MCF 10A (cell line): ENCODE results near the gene CCDC92B. TPM values are rescaled to one million over a fixed set of nuclear protein-coding genes. Genes with fewer than 3 reads are reported as not detected.

ENCODE experiments used
- BruUV-seq: library from RNA; stranded (reverse); fragments of 400-500 nt; replicated peaks from 2 replicates; lab custom pipeline; 2021; lab: Mats Ljungman, UMichigan
- CTCF ChIA-PET: fragments of 300-600 bp; sonication (Branson Sonifier 250); formaldehyde crosslinking; extraction: SDS; loops from one replicate; lab custom pipeline; 2021; ENCODE audit warnings: antibody characterized with exemption, inconsistent platforms; lab: Yijun Ruan, JAX
- POLR2A ChIA-PET: fragments of 300-600, 350-650 bp; sonication (Branson Sonifier 250); formaldehyde crosslinking; extraction: SDS; loops from one replicate; lab custom pipeline; 2020; ENCODE audit warnings: antibody characterized with exemption, inconsistent platforms; lab: Yijun Ruan, JAX
- DNase-seq: peaks from one replicate; pipeline ENCODE4 v3.0.0-alpha.2; 2018; ENCODE audit not compliant: unreplicated experiment
- H3K27ac Mint-ChIP-seq: one replicate; pipeline ENCODE4 v1.8.0; 2022; ENCODE audit warnings: mild to moderate bottlenecking, low read depth, mixed read lengths; ENCODE audit not compliant: unreplicated experiment
- H3K27me3 Mint-ChIP-seq: one replicate; pipeline ENCODE4 v1.8.0; 2022; ENCODE audit warnings: mixed read lengths; ENCODE audit not compliant: insufficient read depth, unreplicated experiment
- H3K36me3 Mint-ChIP-seq: one replicate; pipeline ENCODE4 v1.8.0; 2022; ENCODE audit warnings: mild to moderate bottlenecking, moderate library complexity, mixed read lengths; ENCODE audit not compliant: insufficient read depth, unreplicated experiment
- H3K4me1 Mint-ChIP-seq: one replicate; pipeline ENCODE4 v1.8.0; 2022; ENCODE audit warnings: mixed read lengths; ENCODE audit not compliant: insufficient read depth, unreplicated experiment
- H3K4me3 Mint-ChIP-seq: one replicate; pipeline ENCODE4 v1.8.0; 2022; ENCODE audit warnings: mild to moderate bottlenecking, moderate library complexity, mixed read lengths; ENCODE audit not compliant: unreplicated experiment
- H3K9me3 Mint-ChIP-seq: one replicate; pipeline ENCODE4 v1.8.0; 2022; ENCODE audit warnings: mixed read lengths; ENCODE audit not compliant: unreplicated experiment
- intact Hi-C: fragments of 100-400 bp; cut with micrococcal nuclease; formaldehyde crosslinking; loops from 2 replicates; pipeline ENCODE4 v1.14.1; 2022
- total RNA-seq: library from RNA; stranded (reverse); gene quantifications from 2 replicates; pipeline ENCODE4 v1.2.3, GENCODE V29; 2022
- TF ChIP-seq, protein P1 (sequence below): fragments of 200-600 bp; IDR thresholded peaks from one replicate; pipeline ENCODE4 v1.8.0; 2022; ENCODE audit warnings: antibody characterized with exemption, mild to moderate bottlenecking; ENCODE audit not compliant: unreplicated experiment

Gene CCDC92B
- total RNA-seq, 1 experiment from 2014 or later, result not detected

DNA sequence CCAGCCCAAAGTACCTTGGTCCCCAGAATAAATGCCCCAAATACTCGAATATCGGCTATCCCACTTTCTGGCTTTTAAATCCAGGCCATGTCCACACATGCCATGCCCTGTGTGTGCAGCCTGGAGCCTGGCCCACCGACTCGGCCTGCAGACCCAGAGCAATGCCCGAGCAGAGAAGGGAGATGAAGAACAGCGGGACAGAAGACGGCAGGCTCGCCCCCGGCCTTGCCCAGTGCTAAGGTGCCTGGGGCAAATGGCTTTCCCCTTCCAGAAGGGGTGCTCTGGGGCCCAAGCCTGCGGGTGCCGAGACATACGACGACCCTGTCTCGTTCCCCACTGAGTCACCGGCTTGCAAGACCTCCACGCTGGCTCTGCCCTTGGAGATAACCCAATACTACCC lies 45.8 kb downstream of the CCDC92B start:
- TF ChIP-seq, protein P1, sequence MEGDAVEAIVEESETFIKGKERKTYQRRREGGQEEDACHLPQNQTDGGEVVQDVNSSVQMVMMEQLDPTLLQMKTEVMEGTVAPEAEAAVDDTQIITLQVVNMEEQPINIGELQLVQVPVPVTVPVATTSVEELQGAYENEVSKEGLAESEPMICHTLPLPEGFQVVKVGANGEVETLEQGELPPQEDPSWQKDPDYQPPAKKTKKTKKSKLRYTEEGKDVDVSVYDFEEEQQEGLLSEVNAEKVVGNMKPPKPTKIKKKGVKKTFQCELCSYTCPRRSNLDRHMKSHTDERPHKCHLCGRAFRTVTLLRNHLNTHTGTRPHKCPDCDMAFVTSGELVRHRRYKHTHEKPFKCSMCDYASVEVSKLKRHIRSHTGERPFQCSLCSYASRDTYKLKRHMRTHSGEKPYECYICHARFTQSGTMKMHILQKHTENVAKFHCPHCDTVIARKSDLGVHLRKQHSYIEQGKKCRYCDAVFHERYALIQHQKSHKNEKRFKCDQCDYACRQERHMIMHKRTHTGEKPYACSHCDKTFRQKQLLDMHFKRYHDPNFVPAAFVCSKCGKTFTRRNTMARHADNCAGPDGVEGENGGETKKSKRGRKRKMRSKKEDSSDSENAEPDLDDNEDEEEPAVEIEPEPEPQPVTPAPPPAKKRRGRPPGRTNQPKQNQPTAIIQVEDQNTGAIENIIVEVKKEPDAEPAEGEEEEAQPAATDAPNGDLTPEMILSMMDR, result no peak
- no peak for DNase-seq
- Mint-ChIP-seq H3K4me3 (no peak overlapping the region), H3K4me1 (peaks cover 10% of the 10 kb centered on the region), H3K27ac (peak overlapping the region; percentile 35), H3K36me3 (peaks cover 46% of the 10 kb centered on the region), H3K27me3 (no peaks in the 10 kb centered on the region), H3K9me3 (no peaks in the 10 kb centered on the region)
- POLR2A ChIA-PET, result no interaction called here
- CTCF ChIA-PET, result no interaction called here
- no TSS peak for BruUV-seq
- intact Hi-C loops, result no loop called here

DNA sequence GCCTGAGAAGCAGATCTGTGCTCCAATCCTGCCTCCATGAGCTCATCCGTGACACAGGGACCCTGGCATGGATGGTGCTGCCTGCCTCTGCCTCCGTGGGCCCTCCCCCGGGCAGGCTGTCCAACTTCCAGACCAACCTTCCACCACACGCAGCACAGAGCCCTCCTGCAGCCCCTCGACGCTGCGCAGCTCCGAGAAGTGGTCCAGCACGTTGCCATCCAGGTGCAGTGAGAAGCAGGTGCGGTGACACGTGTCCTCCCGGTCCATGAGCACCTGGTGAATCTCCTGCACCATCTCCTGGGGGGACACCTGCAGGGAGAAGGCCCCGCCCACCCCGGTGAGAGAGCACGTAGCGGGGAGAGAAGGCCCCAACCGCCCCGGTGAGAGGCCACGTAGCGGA lies 46.3 kb downstream of the CCDC92B start:
- POLR2A ChIA-PET, result no interaction called here
- CTCF ChIA-PET, result no interaction called here
- H3K27me3 Mint-ChIP-seq, result no peaks in the 10 kb centered on the region
- H3K9me3 Mint-ChIP-seq, result no peaks in the 10 kb centered on the region
- H3K4me3 Mint-ChIP-seq, result no peak overlapping the region
- TF ChIP-seq, protein P1, result no peak
- BruUV-seq, result no TSS peak
- intact Hi-C loops, result no loop called here
- no peak for DNase-seq
- peaks cover 10% of the 10 kb centered on the region for H3K4me1 Mint-ChIP-seq
- H3K36me3 Mint-ChIP-seq, result peaks cover 51% of the 10 kb centered on the region
- peak overlapping the region; percentile 35 for H3K27ac Mint-ChIP-seq

DNA sequence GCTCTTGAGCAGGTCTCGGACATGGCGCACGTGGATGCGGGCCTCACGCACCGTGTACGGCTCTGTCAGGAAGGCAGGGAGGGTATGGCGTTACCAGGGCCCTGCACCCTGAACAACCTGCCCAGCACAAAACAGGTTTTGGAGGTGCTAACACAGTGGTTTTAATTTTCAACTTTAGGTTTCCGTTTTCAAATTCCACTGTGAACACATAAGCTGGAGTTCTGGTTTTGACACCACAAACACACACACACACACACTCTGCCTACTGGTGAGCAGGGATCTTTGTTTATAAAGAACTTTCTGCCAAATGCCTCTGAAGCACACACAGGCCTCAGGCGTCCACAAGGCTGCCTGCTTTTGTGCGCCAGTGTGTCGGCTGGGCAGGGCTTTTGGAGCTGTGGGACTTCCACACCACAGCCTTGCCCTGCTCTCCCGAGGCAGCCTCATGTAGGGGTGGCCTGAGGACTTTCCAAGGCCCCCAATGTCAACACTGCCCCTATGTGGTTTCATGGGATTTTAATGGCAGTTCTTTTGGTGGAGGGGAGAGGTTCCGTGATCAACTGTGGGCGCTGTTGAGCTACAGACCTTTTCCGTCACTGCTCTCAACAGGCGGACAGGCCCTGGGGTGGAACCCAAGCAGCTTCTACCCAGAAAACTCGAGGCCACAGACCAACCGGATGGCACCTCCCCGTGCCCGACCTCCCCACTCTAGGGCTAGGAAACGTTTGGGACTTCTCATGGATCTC lies 47.3 kb downstream of the CCDC92B start:
- Mint-ChIP-seq H3K4me1 (peaks cover 10% of the 10 kb centered on the region), H3K36me3 (peaks cover 54% of the 10 kb centered on the region), H3K4me3 (no peak overlapping the region), H3K27me3 (no peaks in the 10 kb centered on the region), H3K9me3 (no peaks in the 10 kb centered on the region), H3K27ac (no peak overlapping the region)
- ChIA-PET CTCF (interaction anchor here (0.6 kb wide), 1 partner anchor 45 kb away, joined by 3 read pairs; no protein-coding TSS in a partner anchor), POLR2A (interaction anchor here (0.7 kb wide), 1 partner anchor 150 kb away, joined by 4 read pairs; no protein-coding TSS in a partner anchor)
- no TSS peak for BruUV-seq
- DNase-seq, result no peak
- intact Hi-C loops, result no loop called here
- TF ChIP-seq, protein P1, result no peak

DNA sequence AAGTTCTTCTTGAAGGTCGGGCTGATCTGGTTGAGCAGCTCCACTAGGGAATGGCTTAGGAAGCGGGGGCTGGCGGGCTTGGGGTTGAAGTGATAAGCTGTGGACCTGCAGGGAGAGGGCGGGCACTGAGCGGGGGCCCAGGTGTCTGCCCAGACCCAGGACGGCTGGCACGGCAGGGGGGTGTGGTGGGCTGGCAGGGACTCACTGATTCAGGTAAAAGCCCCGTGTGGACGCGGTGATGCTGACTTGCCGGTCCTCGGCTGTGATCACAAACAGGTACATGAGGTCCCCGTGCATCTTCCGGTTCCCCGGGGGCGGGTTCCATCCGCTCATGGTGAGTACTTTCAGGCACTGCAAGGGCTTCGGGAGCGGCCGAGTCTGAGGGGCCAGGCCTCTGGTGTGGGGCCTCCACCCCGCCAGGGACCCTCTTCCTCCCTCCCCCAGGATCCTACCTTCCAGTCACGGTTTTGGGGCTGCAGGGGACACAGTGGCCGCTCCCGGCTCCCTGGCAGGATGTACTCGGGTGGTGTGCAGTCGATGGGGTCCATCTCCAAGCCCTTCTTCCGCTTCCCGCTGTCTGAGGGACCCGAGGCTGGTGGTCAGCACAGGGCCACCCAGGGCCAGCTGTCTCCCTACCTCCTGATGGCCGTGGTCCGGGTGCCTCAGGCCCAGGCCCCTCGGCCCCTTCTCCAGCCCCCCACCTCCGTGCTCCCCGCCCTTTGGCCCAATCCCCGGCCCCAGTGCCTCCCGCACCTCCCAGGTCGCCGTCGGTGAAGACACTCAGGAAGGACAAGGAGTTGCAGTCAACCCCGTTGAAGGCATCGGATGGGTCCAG lies 48.1 kb downstream of the CCDC92B start:
- ChIA-PET POLR2A (no interaction called here), CTCF (no interaction called here)
- intact Hi-C loops, result no loop called here
- Mint-ChIP-seq H3K9me3 (no peaks in the 10 kb centered on the region), H3K27me3 (no peaks in the 10 kb centered on the region), H3K4me3 (no peak overlapping the region), H3K27ac (no peak overlapping the region), H3K4me1 (peaks cover 10% of the 10 kb centered on the region), H3K36me3 (peaks cover 54% of the 10 kb centered on the region)
- TF ChIP-seq, protein P1, result no peak
- no peak for DNase-seq
- TSS peak; percentile 26 for BruUV-seq
